Transverse colon (tissue), 4 donors: ENCODE results near the gene CYP11A1.

Experiments
- EP300 ChIP-seq: sonication (generic); formaldehyde crosslinking; IDR thresholded peaks from one replicate; pipeline ENCODE4 v1.6.1; 2017; ENCODE audit warnings: antibody characterized with exemption, low read depth
- POLR2A ChIP-seq: fragments of 450-650 bp; IDR thresholded peaks from one replicate; pipeline ENCODE4 v1.6.1; 2016; ENCODE audit warnings: antibody characterized with exemption, mild to moderate bottlenecking, moderate library complexity
- POLR2AphosphoS5 ChIP-seq, 3 donors: sonication (generic); formaldehyde crosslinking; IDR thresholded peaks; one replicate each; pipeline ENCODE4 v1.6.1; 2016; ENCODE audit warnings: antibody characterized with exemption in 3 of 3
- TF ChIP-seq, protein P1 (sequence below), 5 experiments: fragments of 200-600 bp in 3 of 5; fragments of 450-650 bp in 2 of 5; sonication (generic) in 3 of 5; IDR thresholded peaks; 1 replicate in 2 of 5; 2 replicates in 3 of 5; pipeline ENCODE4 v1.5.1; 2016 to 2017; ENCODE audit warnings: antibody characterized with exemption in 5 of 5, inconsistent platforms in 3 of 5, mild to moderate bottlenecking in 2 of 5, moderate library complexity in 1 of 5

DNA sequence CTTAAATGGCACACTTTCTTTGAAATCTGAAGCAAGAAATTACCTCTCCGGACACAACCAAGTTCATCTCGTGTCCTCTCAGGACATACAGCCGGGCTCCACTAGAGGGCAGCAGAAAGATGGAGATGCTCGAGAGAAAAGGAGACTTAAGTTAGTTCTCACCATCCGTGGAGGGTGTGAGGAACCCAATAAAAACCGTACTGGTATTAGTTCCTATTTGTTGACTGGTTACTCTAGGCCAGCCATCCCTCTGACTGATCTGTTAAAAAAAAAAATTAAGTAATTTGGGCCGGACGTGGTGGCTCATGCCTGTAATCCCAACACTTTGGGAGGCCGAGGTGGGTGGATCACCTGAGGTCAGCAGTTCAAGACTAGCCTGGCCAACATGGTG lies 7.9 kb upstream of the CYP11A1 start:
- TF ChIP-seq, protein P1, sequence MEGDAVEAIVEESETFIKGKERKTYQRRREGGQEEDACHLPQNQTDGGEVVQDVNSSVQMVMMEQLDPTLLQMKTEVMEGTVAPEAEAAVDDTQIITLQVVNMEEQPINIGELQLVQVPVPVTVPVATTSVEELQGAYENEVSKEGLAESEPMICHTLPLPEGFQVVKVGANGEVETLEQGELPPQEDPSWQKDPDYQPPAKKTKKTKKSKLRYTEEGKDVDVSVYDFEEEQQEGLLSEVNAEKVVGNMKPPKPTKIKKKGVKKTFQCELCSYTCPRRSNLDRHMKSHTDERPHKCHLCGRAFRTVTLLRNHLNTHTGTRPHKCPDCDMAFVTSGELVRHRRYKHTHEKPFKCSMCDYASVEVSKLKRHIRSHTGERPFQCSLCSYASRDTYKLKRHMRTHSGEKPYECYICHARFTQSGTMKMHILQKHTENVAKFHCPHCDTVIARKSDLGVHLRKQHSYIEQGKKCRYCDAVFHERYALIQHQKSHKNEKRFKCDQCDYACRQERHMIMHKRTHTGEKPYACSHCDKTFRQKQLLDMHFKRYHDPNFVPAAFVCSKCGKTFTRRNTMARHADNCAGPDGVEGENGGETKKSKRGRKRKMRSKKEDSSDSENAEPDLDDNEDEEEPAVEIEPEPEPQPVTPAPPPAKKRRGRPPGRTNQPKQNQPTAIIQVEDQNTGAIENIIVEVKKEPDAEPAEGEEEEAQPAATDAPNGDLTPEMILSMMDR (IDR thresholded peaks at IDR 0.05) = peak; percentile 76 to 93 (median 85)
- TF ChIP-seq POLR2AphosphoS5 (IDR thresholded peaks at IDR 0.05) (no peak), POLR2A (no peak), EP300 (no peak)
